ENCODE results near the gene NOL3.
A peak's percentile ranks its signal among the peaks of the same experiment; 100 is the strongest.

NOL3 gene

GRCh38 chr16:67190448-67191399 is 20.4 kb downstream of the NOL3 start:
- Mint-ChIP-seq H3K27me3 (no peaks in the 10 kb centered on the region), H3K9me3 (no peaks in the 10 kb centered on the region), H3K27ac (ENCODE audit: low read depth) (peak overlapping the region; percentile 64), H3K4me1 (peaks cover 35% of the 10 kb centered on the region), H3K36me3 (ENCODE audit: insufficient read depth) (peaks cover 5% of the 10 kb centered on the region), H3K4me3 (peak overlapping the region; percentile 89)
- ATAC-seq (replicated peaks; ENCODE audit: extremely low read depth, poor library complexity, severe bottlenecking) (no peak), DNase-seq (ENCODE audit: low spot score in 2 of 2) (no peak)

GRCh38 chr16:67191411-67191994 is 21.2 kb downstream of the NOL3 start:
- Mint-ChIP-seq H3K36me3 (ENCODE audit: insufficient read depth) (peaks cover 7% of the 10 kb centered on the region), H3K4me1 (peaks cover 43% of the 10 kb centered on the region), H3K9me3 (no peaks in the 10 kb centered on the region), H3K4me3 (peak overlapping the region; percentile 89), H3K27me3 (no peaks in the 10 kb centered on the region), H3K27ac (ENCODE audit: low read depth) (peak overlapping the region; percentile 64)
- ATAC-seq (replicated peaks; ENCODE audit: extremely low read depth, poor library complexity, severe bottlenecking) (no peak), DNase-seq (ENCODE audit: low spot score in 2 of 2) (no peak)

- Mint-ChIP-seq H3K27me3 (no peaks in the 10 kb centered on the region), H3K9me3 (no peaks in the 10 kb centered on the region), H3K27ac (ENCODE audit: low read depth) (peak within 1 kb of the TSS; percentile 64), H3K4me3 (peak within 1 kb of the TSS; percentile 89), H3K4me1 (peaks cover 49% of the 10 kb centered on the region), H3K36me3 (ENCODE audit: insufficient read depth) (peaks cover 7% of the 10 kb centered on the region)
- DNase-seq (ENCODE audit: low spot score in 2 of 2), result peak; percentile 71 to 75
- ATAC-seq (replicated peaks; ENCODE audit: extremely low read depth, poor library complexity, severe bottlenecking), result peak; percentile 96
Measured at GRCh38 chr16:67191995-67192681, 21.8 kb downstream of the NOL3 start, which contains the start of gene E2F4. E2F4 (plus strand) TSS chr16:67192155; CDS start chr16:67192228, 73 bp downstream.

- H3K4me3 Mint-ChIP-seq, result peak overlapping the region; percentile 89
- H3K36me3 Mint-ChIP-seq (ENCODE audit: insufficient read depth), result peaks cover 7% of the 10 kb centered on the region
- peaks cover 49% of the 10 kb centered on the region for H3K4me1 Mint-ChIP-seq
- H3K27me3 Mint-ChIP-seq, result no peaks in the 10 kb centered on the region
- ATAC-seq (replicated peaks; ENCODE audit: extremely low read depth, poor library complexity, severe bottlenecking), result peak; percentile 44
- no peaks in the 10 kb centered on the region for H3K9me3 Mint-ChIP-seq
- no peak for DNase-seq (ENCODE audit: low spot score in 2 of 2)
- peak overlapping the region; percentile 64 for H3K27ac Mint-ChIP-seq (ENCODE audit: low read depth)
Measured at GRCh38 chr16:67192781-67193361, 22.5 kb downstream of the NOL3 start.

GRCh38 chr16:67193536-67193935 is 23.2 kb downstream of the NOL3 start:
- ATAC-seq (replicated peaks; ENCODE audit: extremely low read depth, poor library complexity, severe bottlenecking), result no peak
- Mint-ChIP-seq H3K4me3 (peak overlapping the region; percentile 89), H3K4me1 (peaks cover 54% of the 10 kb centered on the region), H3K27ac (ENCODE audit: low read depth) (peak overlapping the region; percentile 64), H3K27me3 (no peaks in the 10 kb centered on the region), H3K9me3 (no peaks in the 10 kb centered on the region), H3K36me3 (ENCODE audit: insufficient read depth) (peaks cover 12% of the 10 kb centered on the region)
- DNase-seq (ENCODE audit: low spot score in 2 of 2), result no peak

- H3K27me3 Mint-ChIP-seq, result no peaks in the 10 kb centered on the region
- ATAC-seq (replicated peaks; ENCODE audit: extremely low read depth, poor library complexity, severe bottlenecking), result no peak
- H3K4me1 Mint-ChIP-seq, result peaks cover 55% of the 10 kb centered on the region
- H3K27ac Mint-ChIP-seq (ENCODE audit: low read depth), result peak overlapping the region; percentile 64
- no peaks in the 10 kb centered on the region for H3K9me3 Mint-ChIP-seq
- no peak for DNase-seq (ENCODE audit: low spot score in 2 of 2)
- peaks cover 12% of the 10 kb centered on the region for H3K36me3 Mint-ChIP-seq (ENCODE audit: insufficient read depth)
- H3K4me3 Mint-ChIP-seq, result peak overlapping the region; percentile 89
Measured at GRCh38 chr16:67194260-67194659, 23.9 kb downstream of the NOL3 start.

- Mint-ChIP-seq H3K4me3 (no peak overlapping the region), H3K27ac (ENCODE audit: low read depth) (no peak overlapping the region), H3K36me3 (ENCODE audit: insufficient read depth) (peaks cover 15% of the 10 kb centered on the region), H3K27me3 (no peaks in the 10 kb centered on the region), H3K9me3 (no peaks in the 10 kb centered on the region), H3K4me1 (peaks cover 62% of the 10 kb centered on the region)
- DNase-seq (ENCODE audit: low spot score in 2 of 2) (no peak), ATAC-seq (replicated peaks; ENCODE audit: extremely low read depth, poor library complexity, severe bottlenecking) (no peak)
Measured at GRCh38 chr16:67195676-67196075, 25.3 kb downstream of the NOL3 start.

- Mint-ChIP-seq H3K4me1 (peaks cover 54% of the 10 kb centered on the region), H3K27ac (ENCODE audit: low read depth) (peak overlapping the region; percentile 83), H3K4me3 (no peak overlapping the region)
Measured at GRCh38 chr16:67196881-67197280, 26.5 kb downstream of the NOL3 start.

GRCh38 chr16:67197704-67198103 is 27.4 kb downstream of the NOL3 start:
- no peaks in the 10 kb centered on the region for H3K9me3 Mint-ChIP-seq
- H3K27ac Mint-ChIP-seq (ENCODE audit: low read depth), result no peak overlapping the region
- H3K27me3 Mint-ChIP-seq, result no peaks in the 10 kb centered on the region
- H3K4me1 Mint-ChIP-seq, result peaks cover 48% of the 10 kb centered on the region
- ATAC-seq (replicated peaks; ENCODE audit: extremely low read depth, poor library complexity, severe bottlenecking), result no peak
- H3K4me3 Mint-ChIP-seq, result no peak overlapping the region
- no peak for DNase-seq (ENCODE audit: low spot score in 2 of 2)
- H3K36me3 Mint-ChIP-seq (ENCODE audit: insufficient read depth), result peaks cover 14% of the 10 kb centered on the region

More at GRCh38 chr16:67196881-67197280, 26.5 kb downstream of the NOL3 start:
- no peaks in the 10 kb centered on the region for H3K9me3 Mint-ChIP-seq
- ATAC-seq (replicated peaks; ENCODE audit: extremely low read depth, poor library complexity, severe bottlenecking) (no peak), DNase-seq (ENCODE audit: low spot score in 2 of 2) (no peak)
- peaks cover 14% of the 10 kb centered on the region for H3K36me3 Mint-ChIP-seq (ENCODE audit: insufficient read depth)
- no peaks in the 10 kb centered on the region for H3K27me3 Mint-ChIP-seq

- DNase-seq (ENCODE audit: low spot score in 2 of 2) (no peak), ATAC-seq (replicated peaks; ENCODE audit: extremely low read depth, poor library complexity, severe bottlenecking) (no peak)
- Mint-ChIP-seq H3K36me3 (ENCODE audit: insufficient read depth) (peaks cover 16% of the 10 kb centered on the region), H3K9me3 (no peaks in the 10 kb centered on the region), H3K27me3 (no peaks in the 10 kb centered on the region), H3K4me3 (no peak overlapping the region), H3K27ac (ENCODE audit: low read depth) (no peak overlapping the region), H3K4me1 (peaks cover 42% of the 10 kb centered on the region)
Measured at GRCh38 chr16:67198238-67198734, 27.9 kb downstream of the NOL3 start.

GRCh38 chr16:67199011-67199807 is 28.9 kb downstream of the NOL3 start, which contains the start of gene ELMO3:
ELMO3 (plus strand) TSS chr16:67199131; CDS start chr16:67199327, 196 bp downstream.
- H3K27me3 Mint-ChIP-seq, result no peaks in the 10 kb centered on the region
- H3K4me3 Mint-ChIP-seq, result no peak within 1 kb of the TSS
- H3K27ac Mint-ChIP-seq (ENCODE audit: low read depth), result no peak within 1 kb of the TSS

More at GRCh38 chr16:67199011-67199807, 28.9 kb downstream of the NOL3 start, which contains the start of gene ELMO3:
- no peak for ATAC-seq (replicated peaks; ENCODE audit: extremely low read depth, poor library complexity, severe bottlenecking)
- Mint-ChIP-seq H3K36me3 (ENCODE audit: insufficient read depth) (peaks cover 16% of the 10 kb centered on the region), H3K4me1 (peaks cover 33% of the 10 kb centered on the region), H3K9me3 (no peaks in the 10 kb centered on the region)
- DNase-seq (ENCODE audit: low spot score in 2 of 2), result no peak
